ENCODE measurements around the gene TRAPPC10.
"Not testable (repeated sequence)": the region's sequence is repeated elsewhere in the genome, so short reads cannot be mapped to it uniquely, and the experiment has no call there.

DNA sequence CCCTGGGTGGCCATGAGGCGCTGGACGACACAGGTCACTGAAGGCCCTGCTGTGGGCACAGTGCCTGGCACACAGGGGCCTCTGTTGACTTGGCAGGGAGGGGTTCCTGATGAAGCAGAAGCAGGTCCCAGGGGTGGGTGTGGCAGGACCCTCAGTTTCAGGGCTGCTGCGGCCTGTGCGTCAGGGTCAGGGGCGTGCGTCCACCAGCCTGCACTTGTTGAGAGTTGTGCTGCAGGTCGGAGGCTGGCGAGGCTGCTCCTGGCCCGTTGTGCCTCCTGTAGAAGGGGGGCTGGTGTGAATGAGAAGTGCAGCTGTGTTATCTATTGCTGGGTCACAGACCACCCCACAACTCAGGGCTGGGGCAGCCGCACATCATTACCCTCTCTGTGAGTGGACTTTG, 130.4 kb downstream of the TRAPPC10 start:
- TF ChIP-seq, protein P1, sequence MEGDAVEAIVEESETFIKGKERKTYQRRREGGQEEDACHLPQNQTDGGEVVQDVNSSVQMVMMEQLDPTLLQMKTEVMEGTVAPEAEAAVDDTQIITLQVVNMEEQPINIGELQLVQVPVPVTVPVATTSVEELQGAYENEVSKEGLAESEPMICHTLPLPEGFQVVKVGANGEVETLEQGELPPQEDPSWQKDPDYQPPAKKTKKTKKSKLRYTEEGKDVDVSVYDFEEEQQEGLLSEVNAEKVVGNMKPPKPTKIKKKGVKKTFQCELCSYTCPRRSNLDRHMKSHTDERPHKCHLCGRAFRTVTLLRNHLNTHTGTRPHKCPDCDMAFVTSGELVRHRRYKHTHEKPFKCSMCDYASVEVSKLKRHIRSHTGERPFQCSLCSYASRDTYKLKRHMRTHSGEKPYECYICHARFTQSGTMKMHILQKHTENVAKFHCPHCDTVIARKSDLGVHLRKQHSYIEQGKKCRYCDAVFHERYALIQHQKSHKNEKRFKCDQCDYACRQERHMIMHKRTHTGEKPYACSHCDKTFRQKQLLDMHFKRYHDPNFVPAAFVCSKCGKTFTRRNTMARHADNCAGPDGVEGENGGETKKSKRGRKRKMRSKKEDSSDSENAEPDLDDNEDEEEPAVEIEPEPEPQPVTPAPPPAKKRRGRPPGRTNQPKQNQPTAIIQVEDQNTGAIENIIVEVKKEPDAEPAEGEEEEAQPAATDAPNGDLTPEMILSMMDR (IDR thresholded peaks at IDR 0.05): not testable (repeated sequence)
- not testable (repeated sequence) for TF ChIP-seq POLR2A (IDR thresholded peaks at IDR 0.05)

Measured in lower leg skin (tissue), 3 donors.